H1 (cell line): ENCODE data around the gene RNF125. TPM values are rescaled to one million over a fixed set of nuclear protein-coding genes. Genes with fewer than 3 reads are reported as not detected.

Experiments
- CTCF ChIA-PET: fragments of 300-600 bp; sonication (Branson Sonifier 250); formaldehyde crosslinking; loops from one replicate; lab custom pipeline; 2021; ENCODE audit not compliant: partially characterized antibody; lab: Charles Lee
- POLR2A ChIA-PET: fragments of 300-600 bp; sonication (Branson Sonifier 250); formaldehyde crosslinking; loops from one replicate; lab custom pipeline; 2021; ENCODE audit warnings: inconsistent platforms; ENCODE audit not compliant: partially characterized antibody; lab: Charles Lee
- DNase-seq, 2 experiments: peaks; one replicate each; pipeline versions ENCODE4 v3.0.0 to v3.0.0-alpha.2; 2010 to 2022; ENCODE audit warnings: low spot score in 2 of 2, low read depth in 1 of 2, mixed read lengths in 1 of 2
- FAIRE-seq: peaks from 2 replicates; lab custom pipeline; 2011; peaks lifted over from hg19 to GRCh38; lab: Jason Lieb, UNC
- H2AFZ ChIP-seq: 2 replicates; pipeline ENCODE4 v1.8.1; 2012; ENCODE audit warnings: low read length, inconsistent platforms
- H2AK5ac ChIP-seq: 2 replicates; pipeline ENCODE4 v1.6.1; 2013; ENCODE audit warnings: low read depth, low read length
- H2BK120ac ChIP-seq: replicated peaks from 2 replicates; pipeline ENCODE3; 2013; ENCODE audit warnings: low read depth, low read length, inconsistent platforms
- H2BK12ac ChIP-seq: 2 replicates; pipeline ENCODE4 v1.6.1; 2013; ENCODE audit warnings: low read depth, low read length
- H2BK15ac ChIP-seq: 2 replicates; pipeline ENCODE4 v1.6.1; 2013; ENCODE audit warnings: low read length
- H2BK20ac ChIP-seq: 2 replicates; pipeline ENCODE4 v1.6.1; 2013; ENCODE audit warnings: low read length
- H2BK5ac ChIP-seq: 2 replicates; pipeline ENCODE4 v1.6.1; 2013; ENCODE audit warnings: low read depth, low read length
- H3K14ac ChIP-seq: 2 replicates; pipeline ENCODE4 v1.6.1; 2013; ENCODE audit warnings: inconsistent platforms; ENCODE audit not compliant: insufficient read length
- H3K18ac ChIP-seq: 2 replicates; pipeline ENCODE4 v1.6.1; 2013; ENCODE audit warnings: low read length; ENCODE audit errors: extremely low read depth
- H3K23ac ChIP-seq: 2 replicates; pipeline ENCODE4 v1.6.1; 2013; ENCODE audit warnings: inconsistent platforms; ENCODE audit not compliant: insufficient read length
- H3K23me2 ChIP-seq: 2 replicates; pipeline ENCODE4 v1.6.1; 2013; ENCODE audit warnings: low read depth, low read length
- H3K27ac ChIP-seq: 2 replicates; pipeline ENCODE4 v1.6.1; 2011; ENCODE audit warnings: low read depth, low read length, inconsistent platforms
- H3K27me3 ChIP-seq, 4 experiments: replicated peaks in 1 of 4; 1 replicate in 1 of 4; 2 replicates in 3 of 4; pipeline versions ENCODE4 v1.6.1 to v1.8.1; 2011 to 2013; ENCODE audit warnings: low read length in 3 of 4, mild to moderate bottlenecking in 3 of 4, inconsistent platforms in 2 of 4, mixed read lengths in 2 of 4, moderate library complexity in 1 of 4; ENCODE audit not compliant: control insufficient read depth in 3 of 4, insufficient read depth in 3 of 4; ENCODE audit errors: extremely low read depth in 1 of 4
- H3K36me3 ChIP-seq, 4 experiments: 2 replicates each; pipeline versions ENCODE4 v1.6.1 to v1.8.1; 2011 to 2013; ENCODE audit warnings: mild to moderate bottlenecking in 4 of 4, low read length in 3 of 4, moderate library complexity in 2 of 4, control low read depth in 1 of 4, inconsistent platforms in 1 of 4; ENCODE audit not compliant: insufficient read depth in 4 of 4, control insufficient read depth in 2 of 4
- H3K4ac ChIP-seq: replicated peaks from 2 replicates; pipeline ENCODE3; 2013; ENCODE audit warnings: low read length, low read depth, mixed read lengths, inconsistent platforms; ENCODE audit not compliant: insufficient read length
- H3K4me1 ChIP-seq, 4 experiments: replicated peaks in 1 of 4; 1 replicate in 1 of 4; 2 replicates in 3 of 4; pipeline versions ENCODE4 v1.6.1 to v1.8.1; 2011 to 2013; ENCODE audit warnings: low read length in 3 of 4, inconsistent platforms in 2 of 4, mixed read lengths in 1 of 4; ENCODE audit not compliant: insufficient read depth in 4 of 4, control insufficient read depth in 3 of 4
- H3K4me2 ChIP-seq, 2 experiments: 2 replicates each; pipeline versions ENCODE4 v1.6.1 to v1.8.1; 2011 to 2013; ENCODE audit warnings: low read depth in 2 of 2, low read length in 2 of 2, control low read depth in 1 of 2, inconsistent platforms in 1 of 2, mild to moderate bottlenecking in 1 of 2; ENCODE audit not compliant: insufficient read depth in 1 of 2
- H3K4me3 ChIP-seq, 4 experiments: fragments of 200-600, 300-600 bp in 1 of 4; sonication (generic), shearing (Covaris generic), sonication (Bioruptor Twin) in 1 of 4; 2 replicates each; pipeline versions ENCODE4 v1.5.1 to v1.8.1; 2011 to 2016; ENCODE audit warnings: low read length in 4 of 4, low read depth in 3 of 4, control low read depth in 2 of 4, inconsistent platforms in 2 of 4, mild to moderate bottlenecking in 2 of 4, mixed read lengths in 1 of 4, moderate library complexity in 1 of 4; ENCODE audit not compliant: insufficient read depth in 2 of 4; ENCODE audit errors: extremely low read depth in 1 of 4
- H3K56ac ChIP-seq: replicated peaks from 2 replicates; pipeline ENCODE3; 2013; ENCODE audit warnings: low read depth, mild to moderate bottlenecking, mixed read lengths, low read length, inconsistent platforms; ENCODE audit not compliant: insufficient read length
- H3K79me1 ChIP-seq: 2 replicates; pipeline ENCODE4 v1.6.1; 2013; ENCODE audit warnings: low read depth, low read length, control low read depth
- H3K79me2 ChIP-seq, 2 experiments: 2 replicates each; pipeline versions ENCODE4 v1.6.1 to v1.8.1; 2012 to 2013; ENCODE audit warnings: low read length in 2 of 2, mild to moderate bottlenecking in 2 of 2, inconsistent platforms in 1 of 2; ENCODE audit not compliant: insufficient read depth in 2 of 2, control insufficient read depth in 1 of 2
- H3K9ac ChIP-seq, 4 experiments: replicated peaks in 1 of 4; 1 replicate in 1 of 4; 2 replicates in 3 of 4; pipeline versions ENCODE4 v1.6.1 to v1.8.1; 2011 to 2013; ENCODE audit warnings: low read depth in 3 of 4, low read length in 3 of 4, control low read depth in 2 of 4, mild to moderate bottlenecking in 2 of 4, moderate library complexity in 2 of 4, inconsistent platforms in 1 of 4; ENCODE audit errors: extremely low read depth in 1 of 4
- H3K9me3 ChIP-seq, 2 experiments: 2 replicates each; pipeline versions ENCODE4 v1.6.1 to v1.8.1; 2012 to 2013; ENCODE audit warnings: mild to moderate bottlenecking in 2 of 2, moderate library complexity in 2 of 2, control low read depth in 1 of 2, inconsistent platforms in 1 of 2, low read depth in 1 of 2, low read length in 1 of 2, mixed read lengths in 1 of 2; ENCODE audit not compliant: insufficient read depth in 2 of 2
- H4K20me1 ChIP-seq, 2 experiments: replicated peaks in 1 of 2; 2 replicates each; pipeline versions ENCODE3 to v1.8.1; 2011 to 2013; ENCODE audit warnings: inconsistent platforms in 2 of 2, low read length in 2 of 2, mild to moderate bottlenecking in 1 of 2; ENCODE audit not compliant: insufficient read depth in 2 of 2, control insufficient read depth in 1 of 2
- H4K5ac ChIP-seq: 2 replicates; pipeline ENCODE4 v1.6.1; 2013; ENCODE audit warnings: low read length, low read depth, mixed read lengths, inconsistent platforms; ENCODE audit not compliant: insufficient read length
- H4K8ac ChIP-seq: 2 replicates; pipeline ENCODE4 v1.8.0; 2013; ENCODE audit warnings: mild to moderate bottlenecking, moderate library complexity, low read length, inconsistent platforms; ENCODE audit not compliant: insufficient read depth; ENCODE audit errors: extremely low read depth
- H4K91ac ChIP-seq: replicated peaks from 2 replicates; pipeline ENCODE3; 2013; ENCODE audit warnings: low read length, mixed read lengths, inconsistent platforms; ENCODE audit not compliant: insufficient read length
- CBX5 ChIP-seq: fragments of 300-800, 300-1000 bp; sonication (generic); IDR thresholded peaks from 2 replicates; pipeline ENCODE4 v1.7.1; 2016; ENCODE audit warnings: antibody characterized with exemption, low read length, low read depth
- CTBP2 ChIP-seq: IDR thresholded peaks from 2 replicates; pipeline ENCODE4 v1.7.0; 2011; ENCODE audit warnings: borderline replicate concordance, mild to moderate bottlenecking, moderate library complexity, mixed read lengths, low read length; ENCODE audit not compliant: insufficient read depth, insufficient read length
- EP300 ChIP-seq, 2 experiments: IDR thresholded peaks; 1 replicate in 1 of 2; 2 replicates in 1 of 2; pipeline ENCODE4 v1.6.1; 2011 to 2012; ENCODE audit warnings: low read depth in 2 of 2, low read length in 2 of 2, mild to moderate bottlenecking in 2 of 2, borderline replicate concordance in 1 of 2, inconsistent platforms in 1 of 2, moderate library complexity in 1 of 2
- JUND ChIP-seq: IDR thresholded peaks from 2 replicates; pipeline ENCODE4 v1.6.1; 2011; ENCODE audit warnings: mild to moderate bottlenecking, improper control_type of control experiment, low read length
- POLR2A ChIP-seq, 2 experiments: IDR thresholded peaks; 1 replicate in 1 of 2; 2 replicates in 1 of 2; pipeline ENCODE4 v1.6.1; 2011; ENCODE audit warnings: low read depth in 2 of 2, low read length in 2 of 2, mild to moderate bottlenecking in 2 of 2; ENCODE audit errors: control extremely low read depth in 1 of 2
- POLR2AphosphoS5 ChIP-seq: IDR thresholded peaks from 2 replicates; pipeline ENCODE4 v1.6.1; 2011; ENCODE audit warnings: low read depth, low read length
- RBBP5 ChIP-seq: IDR thresholded peaks from 2 replicates; pipeline ENCODE4 v1.7.1; 2012; ENCODE audit warnings: low read depth, mild to moderate bottlenecking, inconsistent platforms, low read length, moderate library complexity, borderline replicate concordance
- SIN3A ChIP-seq, 2 experiments: IDR thresholded peaks in 1 of 2; conservative IDR thresholded peaks in 1 of 2; 2 replicates each; pipeline ENCODE4 v1.6.1; 2011 to 2012; ENCODE audit warnings: low read length in 2 of 2, improper control_type of control experiment in 1 of 2, low read depth in 1 of 2, mild to moderate bottlenecking in 1 of 2
- SUZ12 ChIP-seq: fragments of 200-600 bp; sonication (generic); IDR thresholded peaks from 2 replicates; pipeline ENCODE4 v1.6.1; 2012; ENCODE audit warnings: mild to moderate bottlenecking, inconsistent platforms, low read length, moderate library complexity, mixed read lengths
- WGBS, 2 experiments: shearing (Covaris generic) in 1 of 2; methylation state at CpG; one replicate each; pipeline versions ENCODE4 v1.1.6 to v1.1.7; 2013 to 2015; ENCODE audit warnings: low lambda C conversion rate in 2 of 2, mixed read lengths in 2 of 2, inconsistent platforms in 1 of 2, low coverage in 1 of 2, missing lambda C conversion rate in 1 of 2; ENCODE audit not compliant: insufficient replicate concordance in 2 of 2, insufficient coverage in 1 of 2, insufficient read length in 1 of 2; ENCODE audit errors: extremely low coverage in 1 of 2, missing lambda C conversion rate in 1 of 2; 5-methylcytosine and 5-hydroxymethylcytosine counted together
- polyA plus RNA-seq, 7 experiments: library from polyadenylated mRNA; depleted of rRNA in 3 of 7; stranded (reverse) in 5 of 7; unstranded in 2 of 7; fragments of >200 nt in 5 of 7; fragments of 200-250 nt in 2 of 7; gene quantifications; 1 replicate in 5 of 7; 2 replicates in 1 of 7; 4 replicates in 1 of 7; pipeline versions ENCODE4 v1.2.1 to v1.2.3, GENCODE V29; 2011 to 2013; ENCODE audit warnings: missing spikeins in 2 of 7, mixed read lengths in 2 of 7
- total RNA-seq: library from RNA; stranded (reverse); fragmentation: NEBNext Ultra II Directional; extraction: Animal tissue kit (Norgen Biotek cat#: 25700); gene quantifications from 2 replicates; pipeline ENCODE4 v1.2.1, GENCODE V29; 2021

The RNF125 gene
- total and polyA plus RNA-seq, 2 of the 8 experiments (the other 6 are each of a cell fraction or from before 2014, with no cell fraction given) = 14.3 to 15.2 TPM

DNA sequence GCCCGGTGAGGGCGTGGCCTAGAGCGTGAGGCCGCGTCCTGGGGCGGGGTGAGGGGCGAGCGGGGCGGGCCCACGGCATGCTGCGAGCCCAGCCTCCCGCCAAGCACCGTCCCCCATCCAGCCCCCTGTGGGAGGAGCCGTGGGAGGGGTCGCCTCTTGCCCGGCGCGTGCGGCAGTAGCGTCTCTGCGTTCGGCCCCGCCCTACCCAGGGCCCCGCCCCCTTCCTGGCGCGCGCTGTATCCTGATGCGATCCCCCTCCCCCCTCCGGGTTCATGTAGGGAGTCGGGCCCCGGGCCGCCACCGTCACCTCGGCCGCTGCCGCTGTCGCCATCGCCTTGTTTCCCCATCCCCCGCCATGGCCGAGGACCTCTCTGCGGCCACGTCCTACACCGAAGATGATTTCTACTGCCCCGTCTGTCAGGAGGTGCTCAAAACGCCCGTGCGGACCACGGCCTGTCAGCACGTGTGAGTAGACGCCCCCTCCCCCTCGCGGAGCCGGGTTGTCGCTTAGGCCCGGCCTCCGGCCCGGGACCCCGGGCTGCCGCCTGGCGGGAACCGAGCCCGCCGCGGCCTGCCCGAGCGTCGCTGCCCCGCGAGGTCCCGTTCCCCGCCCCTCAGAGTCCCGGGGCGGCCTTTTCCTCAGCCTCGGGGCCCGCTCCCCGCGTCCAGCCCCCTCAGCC lies 73.9 kb downstream of the RNF125 start:
- FAIRE-seq (no peak), DNase-seq (peak; percentile 89 to 99)
- Histone ChIP-seq H3K18ac (peak overlapping the region; percentile 96; the same call in 1 of the 2 replicates), H3K4me3 (peak overlapping the region; percentile 84 to 92 (median 88)), H3K27ac (peak overlapping the region; percentile 74), H3K4me1 (peaks cover 0 to 3% (median 3%) of the 10 kb centered on the region in 4 experiments; a peak in 3 of 7 replicates), H3K9ac (peak overlapping the region; percentile 52 to 91 (median 86)), H3K36me3 (peaks cover 0 to 10% (median 0%) of the 10 kb centered on the region in 4 experiments; a peak in 1 of 8 replicates), H4K8ac (peak overlapping the region; percentile 82; the same call in 1 of the 2 replicates), H2BK5ac (peak overlapping the region; percentile 97), H4K20me1 (peaks cover 6 to 11% of the 10 kb centered on the region in 2 experiments), H2BK120ac (no peak overlapping the region), H4K91ac (peak overlapping the region; percentile 52), H2BK12ac (peak overlapping the region; percentile 93; the same call in 1 of the 2 replicates), H3K79me2 (peaks cover 23 to 45% of the 10 kb centered on the region in 2 experiments), H3K23ac (no peak overlapping the region), H3K9me3 (no peaks in the 10 kb centered on the region), H3K27me3 (no peaks in the 10 kb centered on the region), H4K5ac (peak overlapping the region; percentile 17), H3K79me1 (peaks cover 8% of the 10 kb centered on the region), H2AK5ac (no peak overlapping the region), H2BK20ac (no peak overlapping the region), H3K23me2 (peaks cover 5% of the 10 kb centered on the region; the same call in 1 of the 2 replicates), H3K56ac (no peak overlapping the region), H3K14ac (no peak overlapping the region), H2BK15ac (no peak overlapping the region), H2AFZ (peak overlapping the region; percentile 72; the same call in 1 of the 2 replicates), H3K4me2 (peak overlapping the region; percentile 80 to 85), H3K4ac (no peak overlapping the region)
- ChIA-PET POLR2A (interaction anchor here (0.7 to 1.6 kb wide), 9 partner anchors 8 to 74 kb away, joined by 3 to 10 read pairs (median 4); partner anchors contain the start of gene RNF125), CTCF (no interaction called here)
- 1% methylated on average over 22 of the region's 77 CpGs; no CpG with 5 or more reads in 1 of the 2 experiments for WGBS, 2 experiments
- 0 out of 2 replicates have a peak, but pooled peaks have one; percentile 62 for TF ChIP-seq RBBP5
- TF ChIP-seq SUZ12 = no peak
- peak; percentile 37 for TF ChIP-seq CTBP2
- peak; percentile 81 for TF ChIP-seq POLR2AphosphoS5
- TF ChIP-seq CBX5 = no peak
- 0 out of 3 replicates have a peak, but pooled peaks of 1 of the 2 experiments have one; percentile 3 for TF ChIP-seq EP300 (IDR thresholded peaks at IDR 0.05; ENCODE audit: borderline replicate concordance in 1 of 2, low read depth in 2 of 2, low read length in 2 of 2)
- peak; percentile 81 to 89; a peak in 3 of 4 replicates for TF ChIP-seq SIN3A (conservative IDR thresholded peaks at IDR 0.05 in 1 of 2, IDR thresholded peaks at IDR 0.05 in 1 of 2; ENCODE audit: low read depth in 1 of 2, low read length in 2 of 2)
- no peak for TF ChIP-seq JUND
- peak; percentile 32 to 82 for TF ChIP-seq POLR2A (IDR thresholded peaks at IDR 0.05; ENCODE audit: control extremely low read depth in 1 of 2, low read depth in 2 of 2, low read length in 2 of 2)
